ENCODE data around the gene TAS1R3.

The TAS1R3 gene

DNA sequence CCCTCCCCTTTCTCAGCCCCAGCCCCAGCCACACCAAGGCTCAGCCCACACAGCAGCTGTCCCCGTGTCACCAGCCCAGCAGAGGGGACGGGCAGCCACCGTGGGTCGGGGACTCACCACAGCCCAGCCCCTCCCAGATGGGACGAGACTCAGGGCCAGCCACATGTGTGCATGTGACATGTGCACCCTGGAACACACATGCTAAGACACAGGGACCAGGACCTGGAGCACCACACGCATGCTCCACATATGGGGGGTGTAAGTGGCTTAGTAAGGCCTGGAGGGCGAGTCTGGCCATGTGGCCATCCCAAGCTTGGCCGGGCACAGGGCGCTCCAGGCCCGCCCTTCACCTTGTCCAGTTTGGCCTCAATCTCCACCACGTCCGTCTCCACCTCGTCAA, 27.3 kb upstream of the TAS1R3 start:
- Histone ChIP-seq H3F3A (ENCODE audit: insufficient read depth, low read length) (peaks cover 3% of the 10 kb centered on the region; the same call in 1 of the 2 replicates), H3K4me3 (ENCODE audit: low read length) (no peak overlapping the region), H3K79me2 (ENCODE audit: low read length) (peaks cover 26% of the 10 kb centered on the region), H3K27ac (ENCODE audit: low read length) (no peak overlapping the region), H3K4me1 (ENCODE audit: low read length) (peaks cover 10% of the 10 kb centered on the region), H3K9ac (ENCODE audit: low read length) (no peak overlapping the region), H2AFZ (ENCODE audit: low read length) (no peak overlapping the region), H3K9me2 (replicated peaks; ENCODE audit: insufficient read depth, low read length) (no peaks in the 10 kb centered on the region), H3K4me2 (ENCODE audit: low read depth, low read length) (no peak overlapping the region), H3K36me3 (replicated peaks; ENCODE audit: insufficient read depth, low read length) (no peaks in the 10 kb centered on the region), H4K20me1 (ENCODE audit: insufficient read depth, low read length) (no peaks in the 10 kb centered on the region), H3K27me3 (replicated peaks; ENCODE audit: insufficient read depth, low read length) (no peaks in the 10 kb centered on the region), H3K9me3 (replicated peaks; ENCODE audit: insufficient read depth, low read length) (no peaks in the 10 kb centered on the region)
- no peak for DNase-seq
- TF ChIP-seq, protein P1, sequence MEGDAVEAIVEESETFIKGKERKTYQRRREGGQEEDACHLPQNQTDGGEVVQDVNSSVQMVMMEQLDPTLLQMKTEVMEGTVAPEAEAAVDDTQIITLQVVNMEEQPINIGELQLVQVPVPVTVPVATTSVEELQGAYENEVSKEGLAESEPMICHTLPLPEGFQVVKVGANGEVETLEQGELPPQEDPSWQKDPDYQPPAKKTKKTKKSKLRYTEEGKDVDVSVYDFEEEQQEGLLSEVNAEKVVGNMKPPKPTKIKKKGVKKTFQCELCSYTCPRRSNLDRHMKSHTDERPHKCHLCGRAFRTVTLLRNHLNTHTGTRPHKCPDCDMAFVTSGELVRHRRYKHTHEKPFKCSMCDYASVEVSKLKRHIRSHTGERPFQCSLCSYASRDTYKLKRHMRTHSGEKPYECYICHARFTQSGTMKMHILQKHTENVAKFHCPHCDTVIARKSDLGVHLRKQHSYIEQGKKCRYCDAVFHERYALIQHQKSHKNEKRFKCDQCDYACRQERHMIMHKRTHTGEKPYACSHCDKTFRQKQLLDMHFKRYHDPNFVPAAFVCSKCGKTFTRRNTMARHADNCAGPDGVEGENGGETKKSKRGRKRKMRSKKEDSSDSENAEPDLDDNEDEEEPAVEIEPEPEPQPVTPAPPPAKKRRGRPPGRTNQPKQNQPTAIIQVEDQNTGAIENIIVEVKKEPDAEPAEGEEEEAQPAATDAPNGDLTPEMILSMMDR (IDR thresholded peaks at IDR 0.05; ENCODE audit: low read length), result no peak
- no peak for TF ChIP-seq EZH2 (optimal IDR thresholded peaks at IDR 0.05; ENCODE audit: low read depth, low read length)
- no peak for TF ChIP-seq EZH2phosphoT487 (IDR thresholded peaks at IDR 0.05; ENCODE audit: low read length)

DNA sequence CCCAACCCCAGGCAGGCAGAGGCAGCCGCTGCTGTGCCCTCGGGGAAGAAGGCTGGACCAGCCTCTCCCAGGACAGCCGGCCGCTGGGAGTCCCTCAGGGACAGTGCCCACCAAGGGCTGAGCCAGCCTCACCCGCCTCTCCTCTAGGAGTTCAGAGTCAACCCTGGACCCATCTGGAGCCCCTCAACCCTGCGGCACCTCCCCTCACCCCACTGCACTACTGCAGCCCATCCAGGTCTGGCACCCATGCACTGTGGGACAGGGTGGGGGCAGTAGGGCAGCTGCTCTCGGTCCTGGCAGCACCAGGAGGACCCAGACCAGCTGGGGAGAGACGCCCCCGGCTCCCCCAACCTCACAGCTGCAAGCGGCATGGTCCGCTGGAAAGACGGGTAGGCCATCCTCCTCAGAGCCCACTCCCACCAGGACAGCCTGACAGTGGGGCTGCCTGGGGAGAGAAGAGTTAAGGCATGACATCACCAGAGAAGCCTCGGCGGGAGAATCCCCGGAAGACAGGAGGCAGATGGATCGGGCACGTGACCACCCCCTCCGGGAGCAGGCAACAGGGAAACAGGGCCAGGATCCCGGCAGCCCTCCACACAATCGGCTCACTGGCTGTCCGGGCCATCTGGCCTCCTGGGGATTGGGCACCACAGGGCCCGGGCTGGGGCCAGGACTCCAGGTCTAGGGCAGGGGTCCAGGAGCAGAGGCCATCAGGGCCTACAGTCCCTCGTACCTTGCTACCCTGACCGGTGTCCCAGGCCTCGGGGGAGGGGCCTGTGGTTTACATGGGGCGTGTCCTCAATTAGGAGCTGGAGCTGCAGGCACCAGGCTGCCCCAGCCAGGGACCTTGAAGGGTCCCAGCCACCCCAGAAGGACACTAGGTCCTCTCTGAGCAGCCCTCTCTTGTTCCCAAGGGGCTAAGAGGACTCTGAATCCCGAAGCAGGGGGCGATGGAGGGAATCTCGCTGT, 26.5 kb upstream of the TAS1R3 start:
- Histone ChIP-seq H3K9me3 (replicated peaks; ENCODE audit: insufficient read depth, low read length) (no peaks in the 10 kb centered on the region), H3K27ac (ENCODE audit: low read length) (no peak overlapping the region), H3K27me3 (replicated peaks; ENCODE audit: insufficient read depth, low read length) (no peaks in the 10 kb centered on the region), H3K4me1 (ENCODE audit: low read length) (peaks cover 10% of the 10 kb centered on the region), H3K4me3 (ENCODE audit: low read length) (no peak overlapping the region), H3K36me3 (replicated peaks; ENCODE audit: insufficient read depth, low read length) (no peaks in the 10 kb centered on the region), H3K9ac (ENCODE audit: low read length) (no peak overlapping the region), H3K4me2 (ENCODE audit: low read depth, low read length) (no peak overlapping the region), H3K79me2 (ENCODE audit: low read length) (peaks cover 35% of the 10 kb centered on the region), H3F3A (ENCODE audit: insufficient read depth, low read length) (peaks cover 3% of the 10 kb centered on the region; the same call in 1 of the 2 replicates), H2AFZ (ENCODE audit: low read length) (no peak overlapping the region), H4K20me1 (ENCODE audit: insufficient read depth, low read length) (no peaks in the 10 kb centered on the region), H3K9me2 (replicated peaks; ENCODE audit: insufficient read depth, low read length) (no peaks in the 10 kb centered on the region)
- TF ChIP-seq EZH2 (optimal IDR thresholded peaks at IDR 0.05; ENCODE audit: low read depth, low read length), result no peak
- TF ChIP-seq, protein P1 (IDR thresholded peaks at IDR 0.05; ENCODE audit: low read length), result no peak
- no peak for TF ChIP-seq EZH2phosphoT487 (IDR thresholded peaks at IDR 0.05; ENCODE audit: low read length)
- no peak for DNase-seq

DNA sequence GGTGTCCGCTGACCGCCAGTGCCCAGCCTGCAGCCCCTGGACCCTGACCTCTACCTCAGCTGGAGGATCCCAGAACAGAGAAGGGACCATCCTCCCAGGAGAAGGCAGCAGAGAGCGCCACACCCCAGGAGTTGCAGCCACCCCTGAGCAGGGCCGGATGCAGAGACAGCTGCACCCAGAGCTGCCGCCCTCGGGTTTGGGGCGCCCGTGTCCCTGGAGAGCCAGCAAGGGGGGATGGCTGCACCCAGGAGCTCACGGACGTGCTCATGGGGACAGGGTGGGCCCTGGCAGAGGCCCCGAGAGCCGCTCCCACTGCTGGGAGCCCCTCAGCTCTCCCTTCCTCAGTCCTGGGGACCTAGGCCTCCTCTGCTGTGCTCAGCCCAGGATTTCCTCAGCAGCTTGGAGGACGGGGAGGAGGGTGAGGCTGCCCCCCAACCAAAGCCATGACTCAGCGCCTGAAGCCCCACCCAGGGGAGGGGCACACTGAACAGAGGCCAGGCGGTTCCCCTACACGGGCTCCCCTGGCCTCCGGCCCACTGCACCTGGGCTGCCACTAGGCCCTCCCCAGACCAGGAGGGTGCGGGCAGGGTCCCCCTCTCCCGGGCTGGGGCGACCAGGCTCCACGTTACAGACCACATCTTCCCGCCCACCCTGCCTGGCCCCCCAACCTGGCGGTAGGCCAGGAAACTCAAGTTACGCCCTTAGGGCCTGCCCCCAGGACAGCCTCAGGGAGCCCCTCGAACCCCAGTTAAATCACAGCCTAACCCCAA, 25.6 kb upstream of the TAS1R3 start:
- peaks cover 44% of the 10 kb centered on the region for H3K79me2 ChIP-seq (ENCODE audit: low read length)
- no peak overlapping the region for H3K4me3 ChIP-seq (ENCODE audit: low read length)
- H3K36me3 ChIP-seq (replicated peaks; ENCODE audit: insufficient read depth, low read length), result no peaks in the 10 kb centered on the region
- no peaks in the 10 kb centered on the region for H3K27me3 ChIP-seq (replicated peaks; ENCODE audit: insufficient read depth, low read length)
- H2AFZ ChIP-seq (ENCODE audit: low read length), result no peak overlapping the region
- H3K4me2 ChIP-seq (ENCODE audit: low read depth, low read length), result no peak overlapping the region
- TF ChIP-seq EZH2 (optimal IDR thresholded peaks at IDR 0.05; ENCODE audit: low read depth, low read length), result no peak
- TF ChIP-seq EZH2phosphoT487 (IDR thresholded peaks at IDR 0.05; ENCODE audit: low read length), result no peak
- TF ChIP-seq, protein P1 (IDR thresholded peaks at IDR 0.05; ENCODE audit: low read length), result no peak
- peaks cover 3% of the 10 kb centered on the region; the same call in 1 of the 2 replicates for H3F3A ChIP-seq (ENCODE audit: insufficient read depth, low read length)
- H3K4me1 ChIP-seq (ENCODE audit: low read length), result peaks cover 10% of the 10 kb centered on the region
- no peaks in the 10 kb centered on the region for H3K9me3 ChIP-seq (replicated peaks; ENCODE audit: insufficient read depth, low read length)
- DNase-seq, result no peak
- H3K9me2 ChIP-seq (replicated peaks; ENCODE audit: insufficient read depth, low read length), result no peaks in the 10 kb centered on the region
- H3K9ac ChIP-seq (ENCODE audit: low read length), result no peak overlapping the region
- no peaks in the 10 kb centered on the region for H4K20me1 ChIP-seq (ENCODE audit: insufficient read depth, low read length)
- no peak overlapping the region for H3K27ac ChIP-seq (ENCODE audit: low read length)

Measured in MM.1S (cell line).